ENCODE data around the gene LIX1L. TPM values are rescaled to one million over a fixed set of nuclear protein-coding genes. Genes with fewer than 3 reads are reported as not detected.

LIX1L gene
- total and polyA plus RNA-seq, 2 donors (not counting 3 experiments of a cell fraction or from before 2014, with no cell fraction given): 54.9 to 56.4 TPM

DNA sequence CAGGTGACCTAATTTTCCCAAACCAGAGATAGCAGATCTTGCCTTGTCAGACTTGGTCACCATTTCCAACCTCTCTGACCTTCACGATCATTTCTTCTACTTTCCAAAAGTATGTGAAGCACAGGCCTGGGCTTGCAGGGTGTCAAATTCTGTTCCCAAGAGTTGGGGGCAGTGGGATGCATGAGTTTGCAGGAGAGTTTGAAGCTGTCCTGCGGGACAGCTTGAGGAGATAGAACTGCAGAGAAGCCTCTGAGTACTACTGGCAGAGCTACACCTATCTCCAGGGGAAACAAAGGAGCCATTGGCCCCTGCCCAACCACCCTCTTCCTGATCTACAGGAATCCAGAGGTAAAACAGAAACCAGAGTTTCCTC is 27.3 kb upstream of the LIX1L start:
- Histone ChIP-seq H3K4me1 (ENCODE audit: control insufficient read depth, extremely low read depth, insufficient read depth, low read length) (peaks cover 19% of the 10 kb centered on the region), H2AFZ (ENCODE audit: low read depth, low read length) (no peak overlapping the region), H3K27me3 (ENCODE audit: control insufficient read depth in 2 of 2, insufficient read depth in 2 of 2, low read length in 2 of 2) (no peaks in the 10 kb centered on the region), H3K79me2 (ENCODE audit: control insufficient read depth, insufficient read depth, low read length) (no peaks in the 10 kb centered on the region), H3K9me3 (replicated peaks; ENCODE audit: control insufficient read depth, insufficient read depth, low read length) (no peaks in the 10 kb centered on the region), H3K9ac (replicated peaks; ENCODE audit: extremely low read depth, insufficient read depth, low read length) (no peak overlapping the region), H3K4me3 (replicated peaks in 1 of 3; ENCODE audit: insufficient read depth in 1 of 3, low read depth in 1 of 3, low read length in 3 of 3) (no peak overlapping the region), H3K36me3 (ENCODE audit: control insufficient read depth in 2 of 2, extremely low read depth in 1 of 2, insufficient read depth in 2 of 2, low read length in 2 of 2) (no peaks in the 10 kb centered on the region), H3K27ac (ENCODE audit: insufficient read depth, low read depth, low read length) (no peak overlapping the region), H3K4me2 (ENCODE audit: insufficient read depth, low read length) (no peak overlapping the region), H4K20me1 (replicated peaks; ENCODE audit: control insufficient read depth, extremely low read depth, insufficient read depth, low read length) (no peaks in the 10 kb centered on the region), H3K9me1 (replicated peaks; ENCODE audit: control insufficient read depth, extremely low read depth, insufficient read depth, low read length) (no peaks in the 10 kb centered on the region)
- intact Hi-C loops (cut with micrococcal nuclease): no loop called here
- no TSS peak for BruUV-seq (replicated peaks)
- TF ChIP-seq POLR2AphosphoS5 (IDR thresholded peaks at IDR 0.05; ENCODE audit: insufficient read depth, low read depth, low read length): no peak
- TF ChIP-seq, protein P1, sequence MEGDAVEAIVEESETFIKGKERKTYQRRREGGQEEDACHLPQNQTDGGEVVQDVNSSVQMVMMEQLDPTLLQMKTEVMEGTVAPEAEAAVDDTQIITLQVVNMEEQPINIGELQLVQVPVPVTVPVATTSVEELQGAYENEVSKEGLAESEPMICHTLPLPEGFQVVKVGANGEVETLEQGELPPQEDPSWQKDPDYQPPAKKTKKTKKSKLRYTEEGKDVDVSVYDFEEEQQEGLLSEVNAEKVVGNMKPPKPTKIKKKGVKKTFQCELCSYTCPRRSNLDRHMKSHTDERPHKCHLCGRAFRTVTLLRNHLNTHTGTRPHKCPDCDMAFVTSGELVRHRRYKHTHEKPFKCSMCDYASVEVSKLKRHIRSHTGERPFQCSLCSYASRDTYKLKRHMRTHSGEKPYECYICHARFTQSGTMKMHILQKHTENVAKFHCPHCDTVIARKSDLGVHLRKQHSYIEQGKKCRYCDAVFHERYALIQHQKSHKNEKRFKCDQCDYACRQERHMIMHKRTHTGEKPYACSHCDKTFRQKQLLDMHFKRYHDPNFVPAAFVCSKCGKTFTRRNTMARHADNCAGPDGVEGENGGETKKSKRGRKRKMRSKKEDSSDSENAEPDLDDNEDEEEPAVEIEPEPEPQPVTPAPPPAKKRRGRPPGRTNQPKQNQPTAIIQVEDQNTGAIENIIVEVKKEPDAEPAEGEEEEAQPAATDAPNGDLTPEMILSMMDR (IDR thresholded peaks at IDR 0.05; ENCODE audit: extremely low read depth in 1 of 2, insufficient read depth in 1 of 2, low read depth in 1 of 2, low read length in 2 of 2): no peak
- TF ChIP-seq FOS (IDR thresholded peaks at IDR 0.05; ENCODE audit: borderline replicate concordance, insufficient read depth, low read length): no peak
- no peak for TF ChIP-seq JUN (IDR thresholded peaks at IDR 0.05; ENCODE audit: borderline replicate concordance, insufficient read depth, insufficient read length, low read depth)
- no peak for TF ChIP-seq GATA2 (IDR thresholded peaks at IDR 0.05; ENCODE audit: insufficient read depth, insufficient read length, low read depth, low read length)
- no peak for TF ChIP-seq MYC (IDR thresholded peaks at IDR 0.05; ENCODE audit: low read depth, low read length)
- TF ChIP-seq, protein P2, sequence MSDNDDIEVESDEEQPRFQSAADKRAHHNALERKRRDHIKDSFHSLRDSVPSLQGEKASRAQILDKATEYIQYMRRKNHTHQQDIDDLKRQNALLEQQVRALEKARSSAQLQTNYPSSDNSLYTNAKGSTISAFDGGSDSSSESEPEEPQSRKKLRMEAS (IDR thresholded peaks at IDR 0.05; ENCODE audit: insufficient read depth, insufficient read length): no peak
- TF ChIP-seq EZH2 (IDR thresholded peaks at IDR 0.05; ENCODE audit: borderline replicate concordance, low read depth, low read length, severe bottlenecking): no peak
- no peak for TF ChIP-seq POLR2A (IDR thresholded peaks at IDR 0.05; ENCODE audit: low read depth, low read length)
- ChIA-PET CTCF (interaction anchor here (1.1 to 20.0 kb wide), 2 partner anchors 8 to 21 kb away, joined by 4 to 496 read pairs; no protein-coding TSS in a partner anchor), POLR2A (no interaction called here)
- DNase-seq (ENCODE audit: low read depth, low spot score) (no peak), FAIRE-seq (no peak)
- dilution Hi-C loops (cut with MboI; ENCODE audit: extremely low pct_ligation_motif_present, low sequenced_read_pairs): no loop called here
